Measurements from ENCODE around the gene UBE2V1. TPM values are rescaled to one million over a fixed set of nuclear protein-coding genes. Genes with fewer than 3 reads are reported as not detected.

Gene UBE2V1
- total RNA-seq, 4 donors from 2014 or later = 80.5 to 162 (median 99.0) TPM

GRCh38 chr20:50144362-50144761 is 31.4 kb upstream of the UBE2V1 start:
- Histone ChIP-seq H3K27ac (peak overlapping the region; percentile 82), H3K9me3 (no peaks in the 10 kb centered on the region), H3K36me3 (peaks cover 41% of the 10 kb centered on the region), H3K4me1 (peaks cover 97% of the 10 kb centered on the region), H3K4me3 (no peak overlapping the region), H3K27me3 (no peaks in the 10 kb centered on the region)
- 29% methylated on average over 4 of the region's 4 CpGs for WGBS
- peak; percentile 86 to 87 for DNase-seq (ENCODE audit: low spot score in 2 of 2)
- peak in 2 of 3 donors; percentile 38 to 62 for TF ChIP-seq POLR2AphosphoS5 (IDR thresholded peaks at IDR 0.05)
- no peak for TF ChIP-seq EP300 (IDR thresholded peaks at IDR 0.05)

DNA sequence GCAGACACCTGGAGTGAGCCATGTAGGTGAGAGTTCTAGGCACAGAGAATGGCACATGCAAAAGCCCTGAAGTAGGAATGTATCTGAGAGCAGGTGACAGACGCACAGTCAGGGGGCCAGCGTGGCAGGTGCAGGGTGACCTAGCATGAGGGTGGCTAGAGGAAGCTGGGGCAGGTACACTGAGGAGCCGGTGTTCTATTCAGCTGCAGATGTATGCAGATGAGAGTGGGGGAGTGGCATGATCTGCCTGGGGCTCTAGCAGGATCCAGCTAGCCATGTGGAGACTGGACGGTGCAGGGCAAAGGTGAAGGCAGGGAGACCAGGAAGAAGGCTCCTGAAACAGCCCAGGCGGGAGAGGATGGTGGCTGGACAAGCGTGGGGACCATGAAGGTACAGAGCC is 29.9 kb upstream of the UBE2V1 start:
- no peaks in the 10 kb centered on the region for H3K27me3 ChIP-seq
- 76% methylated on average over 6 of the region's 6 CpGs for WGBS
- peak overlapping the region; percentile 82 for H3K27ac ChIP-seq
- peaks cover 99% of the 10 kb centered on the region for H3K4me1 ChIP-seq
- TF ChIP-seq EP300 (IDR thresholded peaks at IDR 0.05) (no peak), POLR2AphosphoS5 (IDR thresholded peaks at IDR 0.05) (no peak), POLR2A (IDR thresholded peaks at IDR 0.05) (no peak), CTCF (IDR thresholded peaks at IDR 0.05) (no peak)
- H3K9me3 ChIP-seq = no peaks in the 10 kb centered on the region
- peaks cover 34% of the 10 kb centered on the region for H3K36me3 ChIP-seq
- H3K4me3 ChIP-seq = no peak overlapping the region
- no peak for DNase-seq (ENCODE audit: low spot score in 2 of 2)

DNA sequence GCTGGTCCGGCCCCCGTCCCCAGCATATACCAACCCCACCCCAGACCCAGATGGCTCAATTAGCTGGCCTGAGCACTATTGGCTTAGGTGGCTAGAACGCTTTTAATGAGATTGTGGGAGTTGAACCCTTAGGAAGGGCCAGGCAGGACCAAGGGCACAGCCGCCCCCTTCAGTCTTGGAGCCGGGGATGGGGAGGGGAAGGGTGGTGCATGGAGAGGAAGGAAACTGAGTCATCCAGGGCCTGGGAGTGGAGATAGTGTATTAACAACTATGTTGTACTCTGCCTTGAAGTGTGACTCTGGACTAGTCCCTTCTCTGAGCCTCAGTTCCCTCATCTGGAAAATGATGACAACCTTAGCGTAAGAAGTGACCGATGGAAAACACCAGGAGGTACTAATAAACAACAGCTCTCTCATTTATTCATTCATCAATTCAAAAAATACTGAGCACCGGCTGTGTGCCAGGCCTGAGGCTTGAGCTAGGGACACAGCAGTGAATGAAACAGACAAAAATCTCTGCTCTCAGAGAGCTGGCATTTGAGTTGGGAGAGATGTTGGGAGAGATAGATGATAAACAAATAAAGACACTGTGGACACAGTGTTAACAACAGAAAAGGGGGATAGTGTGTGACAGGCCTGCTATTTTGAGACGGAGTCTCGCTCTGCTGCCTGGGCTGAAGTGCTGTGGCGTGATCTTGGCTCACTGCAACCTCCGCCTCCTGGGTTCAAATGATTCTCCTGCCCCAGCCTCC is 29.0 kb upstream of the UBE2V1 start:
- Histone ChIP-seq H3K36me3 (peaks cover 34% of the 10 kb centered on the region), H3K27me3 (no peaks in the 10 kb centered on the region), H3K4me3 (no peak overlapping the region), H3K27ac (peak overlapping the region; percentile 80), H3K4me1 (peaks cover 99% of the 10 kb centered on the region), H3K9me3 (no peaks in the 10 kb centered on the region)
- TF ChIP-seq POLR2A (IDR thresholded peaks at IDR 0.05) (no peak), POLR2AphosphoS5 (IDR thresholded peaks at IDR 0.05) (no peak), CTCF (IDR thresholded peaks at IDR 0.05) (no peak), EP300 (IDR thresholded peaks at IDR 0.05) (no peak)
- 78% methylated on average over 12 of the region's 12 CpGs for WGBS
- DNase-seq (ENCODE audit: low spot score in 2 of 2) = no peak

DNA sequence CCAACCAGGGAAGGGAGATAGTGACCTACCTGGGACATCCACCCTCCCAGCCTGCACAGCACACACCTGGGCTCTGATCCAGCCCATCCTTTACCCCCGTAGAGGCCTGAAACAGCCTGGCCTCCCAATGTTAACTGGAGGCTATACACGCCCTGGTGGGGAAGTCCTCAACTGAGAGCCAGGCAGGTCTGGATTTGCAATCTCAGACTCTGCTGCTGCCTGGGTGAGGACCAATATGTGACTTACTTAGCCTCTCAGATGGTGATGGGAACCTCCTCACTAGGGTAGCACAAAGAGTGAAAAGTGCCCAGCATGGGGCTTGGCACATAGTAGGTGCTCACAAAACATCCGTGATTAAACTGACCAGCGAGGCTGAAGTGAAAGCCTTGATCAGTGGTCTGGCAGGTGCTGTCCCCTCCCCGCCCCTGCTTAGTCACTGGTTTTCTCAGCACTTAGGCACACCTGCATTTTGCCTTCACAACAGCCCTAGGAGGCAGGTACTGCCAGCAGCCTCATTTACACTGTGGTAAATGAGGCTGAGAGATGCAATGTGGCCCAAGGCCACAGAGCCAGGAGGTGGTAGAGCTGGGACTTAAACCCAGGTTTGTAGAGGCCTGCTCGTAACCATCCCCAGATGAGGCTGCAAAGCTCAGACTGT is 28.2 kb upstream of the UBE2V1 start:
- H3K27ac ChIP-seq = peak overlapping the region; percentile 80
- peaks cover 93% of the 10 kb centered on the region for H3K4me1 ChIP-seq
- H3K36me3 ChIP-seq = peaks cover 34% of the 10 kb centered on the region

DNA sequence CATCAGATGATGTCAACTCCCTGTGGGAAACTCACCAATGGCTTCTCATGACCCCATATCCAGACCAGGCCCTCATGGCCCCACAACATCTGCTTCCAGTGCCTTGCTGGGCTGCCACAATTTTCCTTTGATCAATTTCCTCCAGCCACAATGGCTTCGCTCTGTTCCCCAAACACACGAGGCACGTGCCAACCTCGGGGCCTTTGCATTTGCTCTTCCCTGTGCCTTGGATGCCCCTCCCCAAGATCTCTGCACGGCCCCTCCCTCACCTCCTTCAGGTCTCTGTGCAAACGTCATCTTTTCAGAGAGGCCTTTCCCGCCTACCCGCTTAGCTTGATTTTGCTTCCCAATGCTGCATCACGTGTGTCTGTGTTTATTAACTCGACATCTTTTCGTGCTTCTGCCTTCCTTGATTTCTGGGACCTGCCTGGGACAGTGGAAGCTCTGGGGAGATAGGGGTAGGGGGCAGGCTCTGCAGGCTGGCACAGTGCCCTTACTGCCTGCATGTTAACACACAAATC is 27.4 kb upstream of the UBE2V1 start:
- Histone ChIP-seq H3K27ac (peak overlapping the region; percentile 80), H3K4me1 (peaks cover 85% of the 10 kb centered on the region), H3K9me3 (no peaks in the 10 kb centered on the region), H3K36me3 (peaks cover 34% of the 10 kb centered on the region), H3K27me3 (no peaks in the 10 kb centered on the region), H3K4me3 (no peak overlapping the region)
- TF ChIP-seq EP300 (IDR thresholded peaks at IDR 0.05) = no peak
- no peak for TF ChIP-seq CTCF (IDR thresholded peaks at IDR 0.05)
- no peak for TF ChIP-seq POLR2AphosphoS5 (IDR thresholded peaks at IDR 0.05)
- no peak for DNase-seq (ENCODE audit: low spot score in 2 of 2)
- WGBS = 68% methylated on average over 11 of the region's 11 CpGs

More for the DNA sequence above, 28.2 kb upstream of the UBE2V1 start:
- 32% methylated on average over 4 of the region's 6 CpGs for WGBS
- no peaks in the 10 kb centered on the region for H3K27me3 ChIP-seq
- no peaks in the 10 kb centered on the region for H3K9me3 ChIP-seq
- TF ChIP-seq EP300 (IDR thresholded peaks at IDR 0.05) = no peak
- no peak for TF ChIP-seq POLR2A (IDR thresholded peaks at IDR 0.05)
- TF ChIP-seq CTCF (IDR thresholded peaks at IDR 0.05) = no peak
- no peak for TF ChIP-seq POLR2AphosphoS5 (IDR thresholded peaks at IDR 0.05)
- no peak overlapping the region for H3K4me3 ChIP-seq
- DNase-seq (ENCODE audit: low spot score in 2 of 2) = no peak

All from suprapubic skin (tissue), 4 donors.